Glomerular visceral epithelial cell (primary cell): ENCODE data around the gene PRR33.
"Not testable (repeated sequence)": the region's sequence is repeated elsewhere in the genome, so short reads cannot be mapped to it uniquely, and the experiment has no call there.

Source experiments
- DNase-seq: peaks from one replicate; pipeline ENCODE4 v3.0.0-alpha.2; 2016; ENCODE audit errors: extremely low spot score

Gene PRR33

DNA sequence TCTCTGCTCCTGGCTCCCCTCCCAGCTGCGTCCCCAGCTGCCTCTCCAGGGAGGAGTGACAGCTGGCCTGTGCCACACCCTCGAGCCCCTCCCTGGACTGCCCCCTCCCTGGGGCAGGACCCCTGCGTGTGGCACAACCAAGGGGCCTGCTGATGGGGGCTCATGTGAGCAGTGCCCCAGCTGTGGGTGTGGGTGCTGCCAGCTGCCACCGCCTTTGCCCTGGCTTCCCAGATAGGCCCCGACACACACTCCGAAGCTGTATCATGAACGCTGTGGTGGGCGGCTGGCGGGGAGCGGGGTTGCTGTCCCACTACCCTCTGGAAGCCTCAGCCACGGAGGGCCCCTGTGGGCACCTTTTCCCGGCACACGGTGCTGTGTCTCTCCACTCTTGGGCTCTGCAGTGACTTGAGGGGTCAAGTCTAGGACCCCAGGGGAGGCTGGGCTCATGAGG, 15.8 kb downstream of the PRR33 start:
- not testable (repeated sequence) for DNase-seq

DNA sequence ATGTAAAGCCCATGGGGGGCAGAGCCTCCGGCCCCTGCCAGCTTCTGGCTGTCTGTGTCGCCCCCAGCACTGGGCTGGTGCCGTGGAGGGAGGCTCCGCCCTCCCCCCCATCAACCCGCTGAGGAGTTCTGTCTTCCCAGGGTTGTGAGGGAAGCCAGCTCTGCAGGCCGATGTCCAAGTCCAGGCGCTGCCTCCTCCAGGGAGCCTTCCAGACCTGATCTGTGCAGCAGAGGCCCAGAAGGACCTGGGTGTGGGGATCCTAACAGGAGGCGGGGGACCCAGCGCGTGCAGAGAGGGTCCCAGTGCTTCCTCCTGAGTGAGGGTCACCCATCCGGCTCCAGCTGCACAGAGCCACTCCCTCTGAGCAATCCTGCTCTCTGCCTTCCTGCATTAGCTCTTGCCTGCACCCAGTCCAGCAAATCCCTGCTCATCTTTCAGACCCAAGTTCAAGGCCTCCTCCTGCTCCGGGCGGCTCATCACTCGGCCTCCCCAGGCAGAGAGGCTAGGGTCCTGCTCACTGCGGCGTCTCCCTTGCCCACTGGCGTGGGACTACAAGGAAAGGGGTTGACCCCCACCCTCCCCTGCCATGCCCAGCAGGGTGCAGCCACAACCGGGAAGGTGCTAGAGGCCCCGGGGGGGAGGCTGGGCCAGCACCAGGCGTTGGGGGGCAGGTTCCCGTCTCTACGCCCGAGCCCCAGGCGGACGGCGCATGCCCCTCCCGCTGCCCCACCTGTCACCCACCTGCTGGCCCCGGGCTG, 16.4 kb downstream of the PRR33 start:
- no peak for DNase-seq

DNA sequence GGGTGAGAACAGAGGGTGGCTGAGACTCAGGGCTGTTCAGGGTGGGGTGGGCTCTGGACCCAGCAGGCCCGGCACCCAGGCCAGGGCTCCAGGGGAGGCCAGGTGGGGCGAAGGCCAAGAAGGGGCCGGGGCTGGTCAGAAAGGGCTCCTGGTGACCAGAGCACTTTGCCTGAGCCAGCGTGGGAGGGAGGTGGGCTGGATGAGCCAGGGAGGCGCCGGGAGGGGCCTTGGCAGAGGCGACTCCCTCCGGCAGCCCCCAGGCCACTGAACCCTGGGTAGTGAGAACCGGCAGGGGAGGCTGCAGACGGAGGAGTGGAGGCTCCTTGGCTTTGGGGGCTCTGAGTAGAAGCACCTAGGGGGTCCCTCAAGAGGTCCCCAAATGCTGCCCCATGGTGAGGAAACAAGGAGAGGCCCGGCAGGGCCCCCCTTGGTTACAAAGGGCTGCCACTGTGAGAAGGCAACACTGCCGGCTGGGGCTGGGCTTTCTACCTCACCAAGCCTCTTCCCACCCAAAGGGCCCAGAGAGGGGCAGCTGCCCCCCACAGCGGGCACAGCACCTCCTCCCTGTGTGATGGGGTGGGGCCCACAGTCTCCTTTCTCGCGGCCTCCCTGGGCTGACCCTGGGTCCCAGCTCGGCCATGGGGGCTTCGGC, 17.1 kb downstream of the PRR33 start:
- not testable (repeated sequence) for DNase-seq

DNA sequence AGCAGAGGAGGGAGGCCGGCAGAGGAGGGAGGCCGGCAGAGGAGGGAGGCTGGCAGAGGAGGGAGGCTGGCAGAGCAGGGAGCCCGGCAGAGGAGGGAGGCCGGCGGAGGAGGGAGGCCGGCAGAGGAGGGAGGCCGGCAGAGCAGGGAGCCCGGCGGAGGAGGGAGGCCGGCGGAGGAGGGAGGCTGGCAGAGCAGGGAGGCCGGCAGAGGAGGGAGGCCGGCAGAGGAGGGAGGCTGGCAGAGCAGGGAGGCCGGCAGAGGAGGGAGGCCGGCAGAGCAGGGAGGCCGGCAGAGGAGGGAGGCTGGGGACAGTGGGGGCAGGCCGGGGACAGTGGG, 17.9 kb downstream of the PRR33 start:
- not testable (repeated sequence) for DNase-seq

DNA sequence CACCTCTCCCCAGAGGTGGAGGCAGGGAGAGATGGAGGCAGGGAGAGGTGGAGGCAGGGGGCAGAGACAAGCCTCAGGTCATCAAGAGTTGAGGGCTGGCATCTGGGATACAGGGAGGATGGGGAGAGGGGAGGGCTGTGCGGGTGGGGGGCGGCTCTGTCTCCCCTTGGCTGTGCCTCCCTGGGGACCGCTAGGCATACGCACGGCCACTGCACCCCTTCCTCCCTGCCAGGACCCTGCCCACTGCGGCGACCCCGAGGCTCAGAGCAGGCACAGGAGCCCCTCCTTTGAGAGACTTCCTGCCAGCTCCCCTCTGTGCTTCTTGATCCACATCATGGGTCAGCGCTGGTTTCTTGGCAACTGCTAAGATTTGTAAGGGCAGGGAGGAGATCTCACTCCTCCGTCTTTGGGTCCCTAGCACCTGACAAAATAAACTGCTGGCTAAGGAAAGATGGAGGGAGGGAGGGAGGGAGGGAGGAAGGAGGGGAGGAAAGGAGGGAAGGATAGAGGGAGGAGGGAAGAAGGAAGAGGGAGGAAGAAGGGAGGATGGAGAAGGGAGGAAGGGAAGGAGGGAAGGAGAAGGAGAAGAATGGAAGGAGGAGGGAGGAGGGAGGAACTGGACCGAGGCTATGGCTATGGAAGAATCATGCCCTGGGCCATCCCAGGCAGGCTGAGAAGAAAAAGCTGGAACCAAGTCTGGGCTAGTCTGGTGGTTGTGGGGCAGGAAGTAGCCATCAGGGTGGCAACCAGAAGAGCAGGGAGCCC, 18.5 kb downstream of the PRR33 start:
- no peak for DNase-seq

DNA sequence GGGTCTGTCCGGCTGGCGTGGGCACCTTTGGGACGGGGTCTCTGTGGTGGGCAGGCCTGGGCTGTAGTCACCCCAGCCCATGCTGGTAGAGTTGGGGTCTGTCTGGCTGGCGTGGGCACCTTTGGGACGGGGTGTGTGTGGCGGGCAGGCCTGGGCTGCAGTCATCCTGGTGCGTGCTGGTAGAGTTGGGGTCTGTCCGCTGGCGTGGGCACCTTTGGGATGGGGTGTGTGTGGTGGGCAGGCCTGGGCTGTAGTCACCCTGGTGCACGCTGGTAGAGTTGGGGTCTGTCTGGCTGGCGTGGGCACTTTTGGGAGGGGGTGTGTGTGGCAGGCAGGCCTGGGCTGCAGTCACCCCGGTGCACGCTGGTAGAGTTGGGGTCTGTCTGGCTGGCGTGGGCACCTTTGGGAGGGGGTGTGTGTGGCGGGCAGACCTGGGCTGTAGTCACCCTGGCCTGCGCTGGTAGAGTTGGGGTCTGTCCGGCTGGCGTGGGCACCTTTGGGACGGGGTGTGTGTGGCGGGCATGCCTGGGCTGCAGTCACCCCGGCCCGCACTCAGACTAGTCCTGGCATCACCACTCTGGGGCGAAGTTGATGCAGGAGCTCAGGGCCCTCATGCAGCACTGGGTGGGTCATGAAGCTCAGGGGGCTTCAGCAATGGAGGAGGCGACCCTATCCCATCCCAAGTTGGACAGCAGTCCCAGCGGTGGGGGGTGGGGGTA, 19.3 kb downstream of the PRR33 start:
- no peak for DNase-seq

DNA sequence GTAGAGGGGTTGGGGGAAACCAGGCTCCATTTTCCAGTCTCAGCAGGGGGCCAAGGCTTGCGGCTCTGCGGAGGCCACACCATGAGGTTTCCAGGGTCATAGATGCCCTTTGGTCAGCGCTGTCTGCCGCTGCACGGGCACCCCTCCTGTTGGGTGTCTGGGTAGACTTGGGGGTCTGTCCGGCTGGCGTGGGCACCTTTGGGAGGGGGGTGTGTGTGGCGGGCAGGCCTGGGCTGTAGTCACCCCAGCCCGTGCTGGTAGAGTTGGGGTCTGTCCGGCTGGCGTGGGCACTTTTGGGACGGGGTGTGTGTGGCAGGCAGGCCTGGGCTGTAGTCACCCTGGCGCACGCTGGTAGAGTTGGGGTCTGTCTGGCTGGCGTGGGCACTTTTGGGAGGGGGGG, 20.2 kb downstream of the PRR33 start:
- DNase-seq, result no peak

DNA sequence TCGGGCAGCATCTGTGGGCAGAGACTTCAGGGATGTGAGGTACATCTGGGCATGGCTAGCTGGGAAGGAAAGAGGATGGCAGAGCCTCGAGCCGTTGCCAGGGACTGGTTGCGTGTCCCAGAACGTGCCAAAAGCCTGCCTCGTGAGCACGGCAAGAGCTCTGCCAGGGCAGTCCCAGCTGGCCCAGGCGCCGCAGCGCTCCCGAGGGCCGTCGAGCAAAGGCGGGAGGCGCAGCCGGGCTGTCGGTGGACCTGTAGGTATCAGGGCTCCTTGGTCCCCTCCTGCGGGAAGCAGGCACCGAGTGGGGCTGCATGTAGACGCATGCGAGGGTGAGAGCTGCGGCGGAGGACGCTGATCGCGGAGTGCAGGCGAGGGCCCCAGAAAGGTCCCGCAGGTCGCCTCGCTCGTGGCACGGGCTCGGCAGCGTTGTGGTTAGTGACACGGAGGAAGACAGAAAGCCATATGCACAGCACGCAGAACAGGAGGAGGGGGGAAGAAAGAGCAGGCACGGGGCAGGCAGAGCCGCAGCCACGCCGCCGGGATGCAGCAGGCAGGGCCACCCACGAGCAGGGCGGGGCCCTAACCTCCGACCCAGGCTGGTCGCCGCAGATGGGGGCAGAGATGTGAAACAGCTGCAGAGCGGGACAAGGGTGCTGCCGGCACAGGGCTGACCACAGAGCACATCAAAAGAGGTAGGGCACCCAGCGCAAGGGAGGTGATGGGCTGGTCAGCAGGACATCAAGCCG, 20.8 kb downstream of the PRR33 start:
- DNase-seq, result no peak

DNA sequence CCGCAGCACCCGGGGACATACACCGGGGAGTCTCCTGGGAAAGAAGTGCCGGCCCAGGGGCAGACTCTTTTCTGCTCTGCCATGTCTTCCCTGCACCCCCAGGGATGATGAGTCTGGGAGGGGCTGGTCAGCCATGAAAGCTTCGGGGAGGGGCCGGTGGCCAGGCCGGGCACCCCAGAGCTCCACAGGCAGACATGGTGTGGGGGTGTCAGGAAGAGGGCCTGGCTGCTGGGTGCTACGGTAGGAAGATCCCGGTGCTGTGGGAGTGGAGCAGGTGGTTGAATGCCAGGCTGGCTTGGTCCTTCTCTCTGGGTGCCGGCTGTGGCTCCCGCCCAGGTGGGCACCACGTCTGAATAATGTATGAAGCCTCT, 21.4 kb downstream of the PRR33 start:
- no peak for DNase-seq

DNA sequence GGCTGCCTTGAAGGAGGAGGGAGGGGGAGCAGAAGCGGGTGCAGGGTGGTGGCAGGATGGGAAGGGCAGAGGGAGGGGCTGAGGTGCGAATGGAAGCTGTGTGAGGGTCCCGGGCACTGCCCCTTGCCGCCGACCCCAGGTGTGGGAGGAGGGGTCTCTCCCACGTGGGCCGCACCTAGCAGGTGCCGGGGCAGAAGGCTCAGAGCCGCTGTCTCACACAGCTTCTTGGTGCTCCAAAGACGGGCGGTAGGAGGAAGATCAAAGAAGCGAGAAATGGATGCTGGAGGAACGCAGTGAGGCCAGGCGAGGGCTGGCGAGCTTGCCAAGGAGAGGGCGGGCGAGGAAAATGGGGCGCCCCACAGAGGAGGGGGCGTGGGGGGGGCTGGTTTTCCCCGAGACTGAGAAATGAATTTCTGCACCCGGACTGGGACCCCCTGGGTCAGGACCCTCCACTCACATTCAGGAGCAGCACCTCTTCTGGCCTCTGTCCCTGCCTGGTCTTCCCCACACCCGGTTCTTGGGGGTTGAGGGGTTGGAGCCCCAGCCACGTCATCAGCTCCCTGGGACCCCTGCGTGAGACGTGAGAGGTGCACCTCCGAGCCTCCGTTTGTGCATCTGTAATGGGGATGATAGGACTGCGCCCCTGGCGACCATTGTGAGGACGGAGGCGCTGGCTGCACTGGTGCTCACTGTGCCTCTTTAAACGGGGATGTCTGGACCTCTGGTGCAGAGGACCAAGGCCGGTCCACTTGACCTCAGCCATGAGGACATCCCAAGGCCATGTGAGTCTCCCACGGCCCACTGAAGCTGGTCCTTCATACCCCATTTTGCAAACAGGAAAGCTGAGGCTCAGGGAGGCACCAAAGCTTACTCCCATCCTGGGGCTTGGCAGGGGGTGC, 22.0 kb downstream of the PRR33 start:
- no peak for DNase-seq

DNA sequence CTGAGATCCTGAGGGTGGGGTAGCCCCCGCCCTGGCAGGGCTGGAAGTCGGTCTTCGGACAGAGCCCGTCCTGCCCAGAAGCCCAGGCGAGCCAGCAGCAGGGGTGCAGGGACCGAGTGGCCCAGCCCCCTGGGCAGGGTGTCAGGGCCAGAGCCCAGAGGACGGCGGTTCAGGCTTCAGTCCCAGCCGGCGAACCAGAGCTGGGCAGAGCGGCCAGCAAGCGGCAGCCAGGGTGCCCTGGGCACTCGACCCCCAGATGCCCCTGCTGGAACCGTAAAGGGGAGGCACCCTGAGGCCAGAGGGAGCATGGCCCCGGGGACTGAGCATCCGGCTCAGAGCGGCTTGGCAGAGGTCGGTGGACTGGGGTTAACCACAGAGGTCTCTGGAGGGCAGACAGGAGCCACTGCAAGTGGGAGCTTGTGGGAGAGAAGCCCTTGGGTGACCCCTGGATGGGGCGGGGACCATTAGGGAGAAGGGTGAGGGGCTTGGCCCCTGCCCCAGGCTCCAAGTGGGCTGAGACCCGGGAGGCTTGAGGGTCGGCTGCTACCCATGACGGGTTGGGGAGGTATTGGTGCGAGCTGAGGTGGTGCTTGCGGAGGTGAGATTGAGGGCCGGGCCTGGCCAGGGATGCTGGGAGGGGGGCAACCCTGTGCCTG, 22.9 kb downstream of the PRR33 start:
- no peak for DNase-seq

DNA sequence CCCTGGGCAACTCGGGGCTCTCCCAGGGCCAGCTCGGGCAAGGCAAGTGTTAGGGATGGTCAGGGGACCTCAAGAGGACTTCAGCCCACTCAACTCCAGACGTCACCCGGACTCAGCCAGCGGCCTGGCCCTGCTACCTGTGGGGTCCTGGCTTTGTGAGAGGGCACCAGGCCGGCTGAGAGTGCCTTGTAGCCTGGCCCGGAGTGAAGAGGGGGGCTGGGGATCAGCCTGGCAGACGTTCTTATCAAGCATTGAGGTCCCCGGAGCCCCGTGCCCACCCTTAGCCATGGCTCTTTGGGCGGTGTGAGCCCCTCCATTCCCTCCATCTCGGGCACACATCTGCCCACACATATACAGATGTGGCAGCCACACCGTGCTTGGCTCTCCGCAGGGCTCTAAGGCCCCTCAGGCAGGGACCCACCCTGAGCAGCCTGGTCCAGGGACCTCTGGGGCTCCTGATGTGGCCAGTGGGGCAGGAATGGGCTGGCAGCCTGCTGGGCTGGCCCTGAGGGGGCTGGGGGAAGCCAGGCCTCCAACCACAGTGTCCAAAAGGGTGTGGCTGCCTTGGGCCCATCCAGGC, 23.5 kb downstream of the PRR33 start:
- no peak for DNase-seq

DNA sequence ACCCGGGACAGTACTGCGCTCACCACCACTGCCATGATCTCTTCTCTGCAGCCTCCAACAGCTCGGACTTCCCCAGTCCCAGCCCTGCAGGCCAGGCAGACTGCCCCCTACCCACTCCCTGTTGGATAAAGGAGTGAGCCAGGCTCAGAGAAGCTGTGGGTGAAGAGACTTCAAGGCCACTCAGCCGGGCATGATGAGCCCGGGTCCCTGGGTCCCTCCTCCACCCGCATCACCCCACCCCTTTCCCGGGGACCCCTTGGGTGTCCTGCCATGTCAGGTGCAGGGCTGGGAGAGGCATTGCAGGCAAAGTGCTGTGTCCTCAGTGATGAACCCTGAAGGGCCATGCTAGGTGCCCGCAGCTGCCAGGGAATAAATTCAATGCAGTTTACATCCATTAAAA, 24.3 kb downstream of the PRR33 start:
- DNase-seq, result no peak

DNA sequence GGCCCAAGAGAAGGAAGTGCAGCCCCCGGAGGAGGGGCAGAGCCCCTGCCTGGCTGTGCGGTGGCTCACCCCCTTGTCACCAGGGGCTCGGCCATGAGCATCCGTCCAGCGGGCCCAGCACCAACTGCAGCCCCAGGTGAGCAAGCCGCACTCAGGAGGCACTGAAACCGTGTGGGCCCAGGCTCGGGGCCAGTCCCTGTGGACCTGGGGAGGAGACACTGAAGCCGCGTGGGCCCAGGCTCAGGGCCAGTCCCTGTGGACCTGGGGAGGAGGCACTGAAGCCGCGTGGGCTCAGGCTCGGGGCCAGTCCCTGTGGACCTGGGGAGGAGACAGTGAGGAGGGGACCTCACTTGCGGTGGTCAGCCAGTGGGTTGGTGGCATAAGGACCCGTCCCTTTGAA, 24.9 kb downstream of the PRR33 start:
- no peak for DNase-seq

DNA sequence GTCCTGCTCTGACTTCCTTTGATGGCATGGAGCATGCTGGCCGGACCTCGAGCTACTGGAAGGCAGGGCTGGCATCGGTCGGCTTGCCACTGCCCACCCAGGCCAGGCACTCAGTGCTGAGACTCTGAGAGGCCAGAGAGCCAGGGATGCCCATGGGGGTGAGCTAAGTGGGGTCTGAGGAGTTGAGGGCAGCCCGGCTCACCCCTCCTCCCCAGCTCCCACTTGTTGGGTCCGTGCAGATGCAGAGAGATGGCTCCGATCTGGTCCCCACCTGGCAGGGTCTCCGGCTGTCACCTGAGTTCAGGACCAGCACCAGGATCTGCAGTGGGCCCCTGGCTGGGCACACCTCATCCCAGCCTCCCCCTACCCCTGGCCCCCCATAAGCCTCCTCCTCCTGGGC, 25.5 kb downstream of the PRR33 start:
- no peak for DNase-seq

DNA sequence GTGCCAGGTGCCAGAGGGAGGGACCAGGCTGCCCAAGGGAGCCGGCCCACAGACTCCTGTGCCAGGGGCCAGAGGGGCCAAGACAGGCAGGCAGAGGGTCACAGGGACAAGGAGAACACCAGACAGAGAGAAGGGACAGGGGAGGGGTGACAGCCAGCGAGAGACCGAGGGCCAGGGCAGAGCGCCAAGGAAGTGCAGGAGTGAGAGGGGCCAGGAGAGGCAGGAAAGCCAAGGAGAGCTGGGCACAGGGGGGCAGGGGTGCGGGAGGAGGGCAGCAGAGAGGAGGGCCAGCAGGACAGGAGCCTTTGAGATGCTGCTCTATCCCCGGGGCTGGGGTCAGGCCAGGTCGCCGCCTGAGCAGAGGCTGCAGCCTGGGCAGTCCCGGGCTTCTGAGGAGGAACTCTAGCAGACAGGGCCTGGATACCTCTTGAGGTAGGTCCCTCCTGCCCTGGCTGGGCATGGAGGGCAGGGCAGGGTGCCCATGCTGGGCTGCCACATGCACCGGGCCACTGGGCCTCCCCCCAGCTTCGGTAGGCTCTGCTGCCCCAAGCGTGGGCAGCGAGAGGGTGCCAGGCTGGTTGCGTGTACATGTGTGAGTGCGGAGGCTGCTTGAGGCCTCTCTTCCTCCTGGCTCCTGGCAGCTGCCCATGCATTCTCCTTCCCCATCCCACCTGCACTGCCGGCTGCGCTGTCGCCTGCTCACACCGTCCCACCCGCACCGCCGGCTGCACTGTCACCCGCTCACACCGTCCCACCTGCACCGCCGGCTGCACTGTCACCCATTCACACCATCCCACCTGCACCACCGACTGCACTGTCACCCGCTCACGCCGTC, 26.6 kb downstream of the PRR33 start:
- no peak for DNase-seq

DNA sequence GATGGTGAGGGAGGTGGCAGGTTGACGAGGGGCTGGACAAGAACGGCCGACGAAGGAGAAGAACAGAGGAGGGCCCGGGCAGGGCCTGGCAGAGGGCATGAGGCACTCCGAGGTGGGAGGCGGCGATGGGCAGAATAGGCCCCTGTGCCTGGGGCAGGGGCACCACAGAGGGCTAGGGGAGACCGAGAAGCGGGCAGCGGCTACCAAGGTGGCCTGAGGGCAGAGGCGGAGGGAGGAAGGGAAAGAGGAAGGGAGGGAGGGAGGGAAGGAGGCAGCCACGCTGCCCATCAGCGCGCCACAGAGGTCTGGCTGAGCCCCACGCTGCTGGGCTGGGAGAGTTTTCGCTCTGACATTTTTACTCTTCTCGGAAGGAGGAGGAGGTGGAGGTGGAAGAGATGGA, 27.5 kb downstream of the PRR33 start:
- DNase-seq, result no peak

DNA sequence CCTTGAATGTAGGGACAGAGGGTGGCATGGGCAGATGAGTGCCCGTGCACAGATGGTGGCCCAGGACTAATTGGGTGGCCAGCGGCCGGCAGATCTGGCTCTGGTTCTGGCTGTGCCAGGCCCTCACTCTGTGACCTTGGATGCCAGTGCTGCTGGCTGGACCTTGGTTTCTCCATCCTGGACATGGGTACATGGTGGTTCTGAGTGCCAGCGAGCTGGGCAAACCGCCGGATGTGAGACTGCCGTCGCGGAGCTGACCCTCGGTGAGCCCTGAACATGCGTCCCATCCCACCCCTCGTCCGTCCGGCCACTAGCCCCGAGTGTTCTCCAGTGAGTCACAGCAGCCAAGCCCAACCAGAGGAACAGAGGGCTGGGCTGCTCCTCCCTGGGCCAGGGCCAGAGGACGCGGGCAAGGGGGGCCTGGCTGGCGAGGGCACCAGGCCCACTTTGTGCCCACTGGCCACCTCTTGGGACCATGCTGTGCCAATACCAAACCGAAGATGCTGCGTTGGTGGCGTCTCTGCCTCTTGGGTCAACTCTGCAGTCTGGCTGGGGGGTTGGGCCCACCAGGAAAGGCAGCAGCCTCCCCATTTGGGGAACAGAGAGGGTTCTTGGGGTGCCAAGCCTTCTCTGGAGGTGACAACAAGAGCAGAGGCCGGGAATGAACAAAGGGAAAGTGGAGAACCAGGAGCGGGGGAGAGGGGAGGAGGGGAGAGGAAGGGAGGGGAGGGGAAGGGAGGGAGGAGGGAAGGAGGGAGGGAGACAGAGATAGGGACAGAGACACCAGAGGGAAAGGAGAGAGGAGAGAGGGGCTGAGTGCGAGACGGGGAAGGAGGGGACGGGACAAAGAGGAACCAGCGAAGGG, 28.1 kb downstream of the PRR33 start:
- DNase-seq, result peak; percentile 59
